ENCODE data around the gene CFAP57. TPM values are rescaled to one million over a fixed set of nuclear protein-coding genes. Genes with fewer than 3 reads are reported as not detected.

The CFAP57 gene
- total RNA-seq, 1 donor from 2014 or later = not detected

- POLR2A ChIA-PET = no interaction called here
- TF ChIP-seq CTCF (IDR thresholded peaks at IDR 0.05) = no peak
- no peaks in the 10 kb centered on the region for H3K36me3 Mint-ChIP-seq (ENCODE audit: low read depth)
- no peak overlapping the region for H3K4me3 Mint-ChIP-seq
- CTCF ChIA-PET = no interaction called here
- H3K27ac Mint-ChIP-seq = no peak overlapping the region
- H3K27me3 Mint-ChIP-seq = no peaks in the 10 kb centered on the region
- intact Hi-C loops (cut with micrococcal nuclease) = no loop called here
- no peak for DNase-seq
- no peaks in the 10 kb centered on the region for H3K9me3 Mint-ChIP-seq
- ATAC-seq (ENCODE audit: low read depth) = no peak
- H3K4me1 Mint-ChIP-seq = no peaks in the 10 kb centered on the region
Observed at GRCh38 chr1:43294761-43295160, 122.6 kb downstream of the CFAP57 start.

GRCh38 chr1:43296207-43296606 lies 124.1 kb downstream of the CFAP57 start:
- TF ChIP-seq CTCF (IDR thresholded peaks at IDR 0.05) = no peak
- no peaks in the 10 kb centered on the region for H3K36me3 Mint-ChIP-seq (ENCODE audit: low read depth)
- ChIA-PET CTCF (no interaction called here), POLR2A (no interaction called here)
- H3K9me3 Mint-ChIP-seq = no peaks in the 10 kb centered on the region
- H3K27me3 Mint-ChIP-seq = no peaks in the 10 kb centered on the region
- no peak overlapping the region for H3K27ac Mint-ChIP-seq
- no peak overlapping the region for H3K4me3 Mint-ChIP-seq
- ATAC-seq (ENCODE audit: low read depth) (no peak), DNase-seq (no peak)
- intact Hi-C loops (cut with micrococcal nuclease) = no loop called here
- no peaks in the 10 kb centered on the region for H3K4me1 Mint-ChIP-seq

DNA sequence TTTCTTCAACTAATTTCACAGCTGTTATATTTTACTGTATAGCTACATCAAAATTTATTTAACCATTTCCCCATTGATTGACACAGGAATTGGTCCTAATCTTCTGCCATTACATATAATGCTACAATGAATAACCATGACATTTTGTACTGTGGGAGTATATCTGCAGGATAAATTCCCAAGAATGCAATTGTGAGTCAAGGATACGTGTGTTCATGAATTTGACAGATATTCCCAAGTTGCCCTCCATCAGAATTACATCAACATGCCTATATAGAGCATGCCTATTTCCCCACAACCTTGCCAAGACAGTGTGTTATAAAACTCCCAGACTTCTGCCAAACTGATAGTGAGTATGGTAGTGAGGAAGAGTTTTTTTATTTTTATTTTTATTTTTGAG lies 125.9 kb downstream of the CFAP57 start:
- ATAC-seq (ENCODE audit: low read depth) (no peak), DNase-seq (no peak)
- ChIA-PET CTCF (no interaction called here), POLR2A (interaction anchor here (0.6 kb wide), 1 partner anchor 401 kb away, joined by 14 read pairs; no protein-coding TSS in a partner anchor)
- Mint-ChIP-seq H3K27me3 (no peaks in the 10 kb centered on the region), H3K4me3 (no peak overlapping the region), H3K4me1 (no peaks in the 10 kb centered on the region), H3K36me3 (ENCODE audit: low read depth) (no peaks in the 10 kb centered on the region), H3K9me3 (no peaks in the 10 kb centered on the region), H3K27ac (no peak overlapping the region)
- intact Hi-C loops (cut with micrococcal nuclease) = no loop called here
- no peak for TF ChIP-seq CTCF (IDR thresholded peaks at IDR 0.05)

GRCh38 chr1:43299101-43299500 lies 127.0 kb downstream of the CFAP57 start:
- intact Hi-C loops (cut with micrococcal nuclease) = no loop called here
- no peaks in the 10 kb centered on the region for H3K27me3 Mint-ChIP-seq
- CTCF ChIA-PET = no interaction called here
- H3K4me1 Mint-ChIP-seq = no peaks in the 10 kb centered on the region
- no peak for DNase-seq
- POLR2A ChIA-PET = no interaction called here
- no peaks in the 10 kb centered on the region for H3K36me3 Mint-ChIP-seq (ENCODE audit: low read depth)
- TF ChIP-seq CTCF (IDR thresholded peaks at IDR 0.05) = no peak
- H3K9me3 Mint-ChIP-seq = no peaks in the 10 kb centered on the region
- no peak for ATAC-seq (ENCODE audit: low read depth)
- H3K27ac Mint-ChIP-seq = no peak overlapping the region
- H3K4me3 Mint-ChIP-seq = no peak overlapping the region

GRCh38 chr1:43300378-43301094 lies 128.4 kb downstream of the CFAP57 start, which contains the start of gene TIE1:
Gene TIE1, plus strand, starts transcription at chr1:43300982. Its CDS starts 90 bp downstream, at chr1:43301072.
- POLR2A ChIA-PET = no interaction called here
- no peak within 1 kb of the TSS for H3K27ac Mint-ChIP-seq

More at GRCh38 chr1:43300378-43301094, 128.4 kb downstream of the CFAP57 start, which contains the start of gene TIE1:
- intact Hi-C loops (cut with micrococcal nuclease) = no loop called here
- H3K4me3 Mint-ChIP-seq = no peak within 1 kb of the TSS
- H3K27me3 Mint-ChIP-seq = no peaks in the 10 kb centered on the region
- DNase-seq = no peak
- no peak for TF ChIP-seq CTCF (IDR thresholded peaks at IDR 0.05)
- H3K4me1 Mint-ChIP-seq = no peaks in the 10 kb centered on the region
- H3K9me3 Mint-ChIP-seq = no peaks in the 10 kb centered on the region
- CTCF ChIA-PET = no interaction called here
- no peaks in the 10 kb centered on the region for H3K36me3 Mint-ChIP-seq (ENCODE audit: low read depth)
- no peak for ATAC-seq (ENCODE audit: low read depth)

Measured in activated B cell treated with CpG ODN at 0.5 μM for 24 hours (primary cell).